ENCODE data around the gene PTRH2.
A peak's percentile ranks its signal among the peaks of the same experiment; 100 is the strongest.
"Not testable (repeated sequence)": the region's sequence is repeated elsewhere in the genome, so short reads cannot be mapped to it uniquely, and the experiment has no call there.

Gene PTRH2

GRCh38 chr17:59707149-59707970, at the start of gene PTRH2, which contains the start of gene VMP1:
PTRH2 (minus strand) TSS chr17:59707430; CDS start chr17:59697978, 9,452 bp downstream.
VMP1 (plus strand) TSS chr17:59707654; CDS start chr17:59731447, 23,793 bp downstream.
- peak; percentile 85 for DNase-seq

GRCh38 chr17:59756236-59756818, 49.1 kb upstream of the PTRH2 start:
- DNase-seq = no peak

- not testable (repeated sequence) for DNase-seq
Measured at GRCh38 chr17:59755069-59755468, 47.8 kb upstream of the PTRH2 start.

- peak; percentile 53 for DNase-seq
Measured at GRCh38 chr17:59754552-59754951, 47.3 kb upstream of the PTRH2 start.

GRCh38 chr17:59753522-59754467, 46.6 kb upstream of the PTRH2 start:
- DNase-seq = peak; percentile 37

GRCh38 chr17:59752922-59753321, 45.7 kb upstream of the PTRH2 start:
- no peak for DNase-seq

- no peak for DNase-seq
Measured at GRCh38 chr17:59752446-59752845, 45.2 kb upstream of the PTRH2 start.

- no peak for DNase-seq
Measured at GRCh38 chr17:59751955-59752413, 44.8 kb upstream of the PTRH2 start.

GRCh38 chr17:59748591-59748990, 41.4 kb upstream of the PTRH2 start:
- no peak for DNase-seq

- DNase-seq = peak; percentile 24
Measured at GRCh38 chr17:59746849-59747445, 39.7 kb upstream of the PTRH2 start.

GRCh38 chr17:59745040-59745439, 37.8 kb upstream of the PTRH2 start:
- no peak for DNase-seq

GRCh38 chr17:59743842-59744241, 36.6 kb upstream of the PTRH2 start:
- no peak for DNase-seq

GRCh38 chr17:59737324-59737723, 30.1 kb upstream of the PTRH2 start:
- no peak for DNase-seq

- DNase-seq = no peak
Measured at GRCh38 chr17:59734226-59734625, 27.0 kb upstream of the PTRH2 start.

GRCh38 chr17:59733697-59734096, 26.5 kb upstream of the PTRH2 start:
- no peak for DNase-seq

- no peak for DNase-seq
Measured at GRCh38 chr17:59730268-59730834, 23.1 kb upstream of the PTRH2 start.

- no peak for DNase-seq
Measured at GRCh38 chr17:59727817-59728533, 20.7 kb upstream of the PTRH2 start.

GRCh38 chr17:59725691-59726090, 18.5 kb upstream of the PTRH2 start:
- DNase-seq = no peak

GRCh38 chr17:59723607-59724006, 16.4 kb upstream of the PTRH2 start:
- no peak for DNase-seq

- no peak for DNase-seq
Measured at GRCh38 chr17:59723041-59723440, 15.8 kb upstream of the PTRH2 start.

GRCh38 chr17:59722623-59723022, 15.4 kb upstream of the PTRH2 start:
- no peak for DNase-seq

- no peak for DNase-seq
Measured at GRCh38 chr17:59719526-59719925, 12.3 kb upstream of the PTRH2 start.
